ENCODE measurements around the gene STX5. TPM values are rescaled to one million over a fixed set of nuclear protein-coding genes. Genes with fewer than 3 reads are reported as not detected.

Gene STX5
- total and polyA plus RNA-seq, 9 of the 15 experiments (the other 6 are each of a cell fraction or from before 2014, with no cell fraction given), result 2.8 to 28.6 (median 23.7) TPM

DNA sequence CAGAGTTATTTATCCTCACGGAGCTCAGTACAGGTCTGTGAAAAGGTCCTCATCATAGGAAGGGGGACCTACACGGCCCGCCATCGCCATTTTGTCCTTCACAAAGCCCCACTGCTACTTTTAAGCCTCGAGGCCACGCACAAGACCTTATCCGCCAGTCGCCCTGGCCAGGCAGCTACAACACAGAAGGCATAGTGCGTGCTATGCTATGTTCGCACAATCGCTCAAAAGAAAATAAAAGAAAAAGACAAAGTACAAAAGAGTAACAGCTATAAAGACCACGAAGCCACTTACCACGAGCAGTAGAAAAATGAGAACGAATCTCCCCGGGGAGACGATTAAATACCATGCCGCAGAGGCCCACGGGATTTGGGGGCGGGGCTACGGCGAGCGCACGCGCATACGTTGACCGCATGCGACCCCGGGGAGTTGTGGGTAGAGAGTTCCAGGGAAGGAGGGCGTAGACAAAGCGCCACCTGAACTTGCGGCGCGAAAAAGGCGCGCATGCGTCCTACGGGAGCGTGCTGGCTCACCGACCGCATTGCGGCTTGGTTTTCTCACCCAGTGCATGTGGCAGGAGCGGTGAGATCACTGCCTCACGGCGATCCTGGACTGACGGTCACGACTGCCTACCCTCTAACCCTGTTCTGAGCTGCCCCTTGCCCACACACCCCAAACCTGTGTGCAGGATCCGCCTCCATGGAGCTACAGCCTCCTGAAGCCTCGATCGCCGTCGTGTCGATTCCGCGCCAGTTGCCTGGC lies 23.9 kb upstream of the STX5 start (continued):
- TF ChIP-seq, protein P1, sequence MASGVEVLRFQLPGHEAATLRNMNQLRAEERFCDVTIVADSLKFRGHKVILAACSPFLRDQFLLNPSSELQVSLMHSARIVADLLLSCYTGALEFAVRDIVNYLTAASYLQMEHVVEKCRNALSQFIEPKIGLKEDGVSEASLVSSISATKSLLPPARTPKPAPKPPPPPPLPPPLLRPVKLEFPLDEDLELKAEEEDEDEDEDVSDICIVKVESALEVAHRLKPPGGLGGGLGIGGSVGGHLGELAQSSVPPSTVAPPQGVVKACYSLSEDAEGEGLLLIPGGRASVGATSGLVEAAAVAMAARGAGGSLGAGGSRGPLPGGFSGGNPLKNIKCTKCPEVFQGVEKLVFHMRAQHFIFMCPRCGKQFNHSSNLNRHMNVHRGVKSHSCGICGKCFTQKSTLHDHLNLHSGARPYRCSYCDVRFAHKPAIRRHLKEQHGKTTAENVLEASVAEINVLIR (CRISPR knock-in tag; IDR thresholded peaks at IDR 0.05), result no peak
- TF ChIP-seq GATAD2B (IDR thresholded peaks at IDR 0.05; ENCODE audit: borderline replicate concordance) (no peak), TAF7 (tag; IDR thresholded peaks at IDR 0.05) (peak; percentile 100), JUND (IDR thresholded peaks at IDR 0.05; ENCODE audit: borderline replicate concordance, low read depth, low read length) (peak; percentile 83), JUND (tag; IDR thresholded peaks at IDR 0.05; ENCODE audit: borderline replicate concordance, low read depth, low read length) (peak; percentile 86; the same call in 2 of the 3 replicates), DMBX1 (CRISPR knock-in tag; IDR thresholded peaks at IDR 0.05; ENCODE audit: borderline replicate concordance) (peak; percentile 13; the same call in 1 of the 2 replicates), SOX6 (IDR thresholded peaks at IDR 0.05) (peak; percentile 42; the same call in 1 of the 2 replicates), CCNT2 (IDR thresholded peaks at IDR 0.05; ENCODE audit: borderline replicate concordance, extremely low read depth, insufficient read length, low read depth, low read length) (peak; percentile 73), XRCC3 (IDR thresholded peaks at IDR 0.05) (no peak; the same call in 1 of the 2 replicates), PHTF2 (CRISPR knock-in tag; IDR thresholded peaks at IDR 0.05) (peak; percentile 52; the same call in 1 of the 2 replicates), ELF4 (CRISPR knock-in tag; IDR thresholded peaks at IDR 0.05) (peak; percentile 93), PTTG1 (tag; IDR thresholded peaks at IDR 0.05; ENCODE audit: low read depth) (no peak), CHD4 (IDR thresholded peaks at IDR 0.05; ENCODE audit: insufficient read depth, insufficient replicate concordance, low read depth, low read length, poor library complexity, severe bottlenecking) (no peak), TAL1 (IDR thresholded peaks at IDR 0.05) (no peak), POU5F1 (IDR thresholded peaks at IDR 0.05; ENCODE audit: borderline replicate concordance, low read depth, low read length, partially characterized antibody) (peak; percentile 35), MYBL2 (IDR thresholded peaks at IDR 0.05; ENCODE audit: low read depth) (no peak), MYBL2 (CRISPR knock-in tag; IDR thresholded peaks at IDR 0.05; ENCODE audit: borderline replicate concordance) (no peak), ZNF263 (CRISPR knock-in tag; IDR thresholded peaks at IDR 0.05; ENCODE audit: borderline replicate concordance) (peak; percentile 69)
- TF ChIP-seq, protein P2, sequence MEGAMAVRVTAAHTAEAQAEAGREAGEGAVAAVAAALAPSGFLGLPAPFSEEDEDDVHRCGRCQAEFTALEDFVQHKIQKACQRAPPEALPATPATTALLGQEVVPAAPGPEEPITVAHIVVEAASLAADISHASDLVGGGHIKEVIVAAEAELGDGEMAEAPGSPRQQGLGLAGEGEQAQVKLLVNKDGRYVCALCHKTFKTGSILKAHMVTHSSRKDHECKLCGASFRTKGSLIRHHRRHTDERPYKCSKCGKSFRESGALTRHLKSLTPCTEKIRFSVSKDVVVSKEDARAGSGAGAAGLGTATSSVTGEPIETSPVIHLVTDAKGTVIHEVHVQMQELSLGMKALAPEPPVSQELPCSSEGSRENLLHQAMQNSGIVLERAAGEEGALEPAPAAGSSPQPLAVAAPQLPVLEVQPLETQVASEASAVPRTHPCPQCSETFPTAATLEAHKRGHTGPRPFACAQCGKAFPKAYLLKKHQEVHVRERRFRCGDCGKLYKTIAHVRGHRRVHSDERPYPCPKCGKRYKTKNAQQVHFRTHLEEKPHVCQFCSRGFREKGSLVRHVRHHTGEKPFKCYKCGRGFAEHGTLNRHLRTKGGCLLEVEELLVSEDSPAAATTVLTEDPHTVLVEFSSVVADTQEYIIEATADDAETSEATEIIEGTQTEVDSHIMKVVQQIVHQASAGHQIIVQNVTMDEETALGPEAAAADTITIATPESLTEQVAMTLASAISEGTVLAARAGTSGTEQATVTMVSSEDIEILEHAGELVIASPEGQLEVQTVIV (CRISPR knock-in tag; IDR thresholded peaks at IDR 0.05; ENCODE audit: borderline replicate concordance), result no peak
- TF ChIP-seq, protein P3, sequence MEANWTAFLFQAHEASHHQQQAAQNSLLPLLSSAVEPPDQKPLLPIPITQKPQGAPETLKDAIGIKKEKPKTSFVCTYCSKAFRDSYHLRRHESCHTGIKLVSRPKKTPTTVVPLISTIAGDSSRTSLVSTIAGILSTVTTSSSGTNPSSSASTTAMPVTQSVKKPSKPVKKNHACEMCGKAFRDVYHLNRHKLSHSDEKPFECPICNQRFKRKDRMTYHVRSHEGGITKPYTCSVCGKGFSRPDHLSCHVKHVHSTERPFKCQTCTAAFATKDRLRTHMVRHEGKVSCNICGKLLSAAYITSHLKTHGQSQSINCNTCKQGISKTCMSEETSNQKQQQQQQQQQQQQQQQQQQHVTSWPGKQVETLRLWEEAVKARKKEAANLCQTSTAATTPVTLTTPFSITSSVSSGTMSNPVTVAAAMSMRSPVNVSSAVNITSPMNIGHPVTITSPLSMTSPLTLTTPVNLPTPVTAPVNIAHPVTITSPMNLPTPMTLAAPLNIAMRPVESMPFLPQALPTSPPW (CRISPR knock-in tag; IDR thresholded peaks at IDR 0.05), result no peak; the same call in 1 of the 2 replicates
- TF ChIP-seq, protein P4, sequence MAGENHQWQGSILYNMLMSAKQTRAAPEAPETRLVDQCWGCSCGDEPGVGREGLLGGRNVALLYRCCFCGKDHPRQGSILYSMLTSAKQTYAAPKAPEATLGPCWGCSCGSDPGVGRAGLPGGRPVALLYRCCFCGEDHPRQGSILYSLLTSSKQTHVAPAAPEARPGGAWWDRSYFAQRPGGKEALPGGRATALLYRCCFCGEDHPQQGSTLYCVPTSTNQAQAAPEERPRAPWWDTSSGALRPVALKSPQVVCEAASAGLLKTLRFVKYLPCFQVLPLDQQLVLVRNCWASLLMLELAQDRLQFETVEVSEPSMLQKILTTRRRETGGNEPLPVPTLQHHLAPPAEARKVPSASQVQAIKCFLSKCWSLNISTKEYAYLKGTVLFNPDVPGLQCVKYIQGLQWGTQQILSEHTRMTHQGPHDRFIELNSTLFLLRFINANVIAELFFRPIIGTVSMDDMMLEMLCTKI (IDR thresholded peaks at IDR 0.05; ENCODE audit: partially characterized antibody), result no peak

Measured in K562 (cell line).